NCI-H146 treated with DMSO at 0.1 percent for 48 hours (cell line): ENCODE measurements around the gene ADI1.

Experiments
- DNase-seq: peaks from one replicate; lab custom pipeline; 2025; ENCODE audit not compliant: unreplicated experiment; lab: John Stamatoyannopoulos, UW

Gene ADI1

GRCh38 chr2:3481736-3482362 lies 37.5 kb downstream of the ADI1 start:
- DNase-seq = no peak

- no peak for DNase-seq
These were observed 38.3 kb downstream of the ADI1 start for GRCh38 chr2:3481011-3481400.

- DNase-seq = no peak
These were observed 38.9 kb downstream of the ADI1 start for GRCh38 chr2:3480352-3481010.

GRCh38 chr2:3479430-3480320 lies 39.7 kb downstream of the ADI1 start:
- no peak for DNase-seq

GRCh38 chr2:3478846-3479385 lies 40.4 kb downstream of the ADI1 start:
- DNase-seq = no peak

- DNase-seq = no peak
These were observed 42.4 kb downstream of the ADI1 start for GRCh38 chr2:3476985-3477327.

GRCh38 chr2:3476321-3476984 lies 42.9 kb downstream of the ADI1 start:
- DNase-seq = no peak

GRCh38 chr2:3475771-3476170 lies 43.6 kb downstream of the ADI1 start:
- DNase-seq = no peak

GRCh38 chr2:3472966-3473365 lies 46.4 kb downstream of the ADI1 start:
- no peak for DNase-seq

- DNase-seq = no peak
These were observed 47.0 kb downstream of the ADI1 start for GRCh38 chr2:3472296-3472695.

GRCh38 chr2:3470856-3471737 lies 48.2 kb downstream of the ADI1 start:
- no peak for DNase-seq

GRCh38 chr2:3470166-3470651 lies 49.1 kb downstream of the ADI1 start:
- DNase-seq = no peak

GRCh38 chr2:3469486-3469885 lies 49.8 kb downstream of the ADI1 start:
- no peak for DNase-seq

GRCh38 chr2:3468296-3468988 lies 50.9 kb downstream of the ADI1 start:
- DNase-seq = no peak

GRCh38 chr2:3467654-3468053 lies 51.7 kb downstream of the ADI1 start:
- DNase-seq = no peak

GRCh38 chr2:3466966-3467365 lies 52.4 kb downstream of the ADI1 start:
- DNase-seq = no peak

GRCh38 chr2:3466482-3466863 lies 52.9 kb downstream of the ADI1 start:
- no peak for DNase-seq

GRCh38 chr2:3465844-3466481 lies 53.4 kb downstream of the ADI1 start:
- no peak for DNase-seq

- no peak for DNase-seq
These were observed 54.0 kb downstream of the ADI1 start for GRCh38 chr2:3465328-3465727.
